NCI-H146 treated with DMSO at 0.1 percent for 48 hours (cell line): ENCODE data around the gene NR3C1.
A peak's percentile ranks its signal among the peaks of the same experiment; 100 is the strongest.

Experiments used
- DNase-seq: peaks from one replicate; lab custom pipeline; 2025; ENCODE audit not compliant: unreplicated experiment; lab: John Stamatoyannopoulos, UW

NR3C1 gene

GRCh38 chr5:143271431-143271830 lies 132.1 kb downstream of the NR3C1 start:
- DNase-seq = no peak

- DNase-seq = no peak
These were observed 135.1 kb downstream of the NR3C1 start for GRCh38 chr5:143268388-143268787.

- DNase-seq = no peak
These were observed 136.3 kb downstream of the NR3C1 start for GRCh38 chr5:143267186-143267585.

GRCh38 chr5:143265995-143266394 lies 137.5 kb downstream of the NR3C1 start:
- DNase-seq = no peak

- no peak for DNase-seq
These were observed 140.1 kb downstream of the NR3C1 start for GRCh38 chr5:143263272-143263810.

- no peak for DNase-seq
These were observed 140.9 kb downstream of the NR3C1 start for GRCh38 chr5:143262393-143263174.

DNA sequence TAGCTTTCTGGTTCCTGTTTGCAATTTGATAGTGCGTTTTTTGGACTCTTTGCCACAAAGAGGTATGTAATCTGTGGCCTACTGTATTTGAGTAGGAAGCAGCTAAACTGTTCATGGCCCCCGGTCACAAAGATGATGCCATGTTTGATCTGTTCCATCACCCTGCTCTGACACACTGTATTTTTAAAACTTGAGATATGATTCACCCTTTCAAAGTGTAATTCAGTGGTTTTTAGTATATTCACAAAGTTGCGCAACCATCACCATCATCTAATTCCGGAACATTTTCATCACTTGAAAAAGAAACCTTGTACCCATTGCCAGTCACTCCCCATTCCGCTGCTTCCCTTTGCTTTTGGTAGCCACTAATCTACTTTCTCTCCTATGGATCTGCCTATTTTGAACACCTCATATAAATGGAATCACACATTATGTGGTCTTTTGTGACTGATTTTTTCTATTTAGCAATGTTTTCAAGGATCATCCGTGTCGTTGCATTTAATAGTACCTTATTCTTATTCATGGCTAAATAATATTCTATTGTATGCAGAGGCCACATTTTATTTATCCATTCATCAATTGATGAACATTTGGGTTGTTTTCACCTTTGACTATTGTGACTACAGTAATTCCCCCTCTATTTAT lies 141.6 kb downstream of the NR3C1 start:
- DNase-seq = no peak

- no peak for DNase-seq
These were observed 144.3 kb downstream of the NR3C1 start for GRCh38 chr5:143259254-143259605.

DNA sequence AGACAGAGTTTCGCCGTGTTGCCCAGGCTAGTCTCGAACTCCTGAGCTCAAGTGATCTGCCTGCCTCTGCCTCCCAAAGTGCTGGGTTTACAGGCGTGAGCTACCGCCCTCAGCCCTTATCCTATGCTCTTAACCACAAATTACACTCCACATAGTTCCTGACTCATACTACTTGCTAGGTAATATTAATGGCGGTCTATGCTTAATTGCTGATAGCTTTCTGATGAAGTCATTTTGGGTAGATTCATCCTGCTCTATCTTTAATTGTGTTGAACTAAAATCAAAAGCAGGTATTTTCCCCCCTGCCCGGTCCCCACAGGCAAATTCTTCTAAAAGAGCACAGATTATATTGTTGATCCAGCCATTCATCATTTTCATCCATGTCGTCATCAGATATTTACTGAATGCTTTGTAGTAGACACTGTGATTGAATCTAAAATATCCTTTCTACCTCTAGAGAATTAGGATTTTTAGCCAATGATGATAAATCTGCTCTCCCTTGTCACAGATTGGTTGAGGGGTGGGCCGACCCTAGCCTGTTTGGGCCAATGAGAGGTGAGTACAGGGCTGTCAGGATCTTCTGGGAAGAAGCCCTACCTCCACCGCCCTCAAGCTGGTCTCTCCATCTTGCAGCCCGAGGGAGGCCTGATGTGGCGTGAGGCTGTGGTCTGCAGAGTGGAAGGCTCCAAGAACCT lies 144.8 kb downstream of the NR3C1 start:
- no peak for DNase-seq

GRCh38 chr5:143254819-143255218 lies 148.7 kb downstream of the NR3C1 start:
- DNase-seq = no peak

- DNase-seq = no peak
These were observed 151.5 kb downstream of the NR3C1 start for GRCh38 chr5:143251946-143252345.

DNA sequence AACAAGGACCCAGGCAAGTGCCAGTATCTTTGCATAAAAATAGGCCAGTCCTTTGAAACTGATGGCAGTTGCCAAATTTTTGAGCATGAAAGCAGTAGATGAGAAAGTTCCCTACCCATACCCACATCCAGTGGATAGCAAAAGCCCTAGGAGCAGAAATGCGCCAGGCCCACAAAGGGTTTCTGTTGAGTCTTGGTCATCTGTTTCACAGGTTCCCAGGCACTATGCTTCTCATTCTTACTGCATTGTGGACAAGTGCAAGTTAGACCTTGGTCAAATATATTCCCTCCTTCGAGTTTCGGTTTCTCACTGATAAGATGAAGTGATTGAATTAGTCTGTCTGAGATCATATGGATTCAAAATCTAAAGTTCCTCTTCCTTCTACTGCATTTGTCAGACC lies 152.3 kb downstream of the NR3C1 start:
- no peak for DNase-seq

DNA sequence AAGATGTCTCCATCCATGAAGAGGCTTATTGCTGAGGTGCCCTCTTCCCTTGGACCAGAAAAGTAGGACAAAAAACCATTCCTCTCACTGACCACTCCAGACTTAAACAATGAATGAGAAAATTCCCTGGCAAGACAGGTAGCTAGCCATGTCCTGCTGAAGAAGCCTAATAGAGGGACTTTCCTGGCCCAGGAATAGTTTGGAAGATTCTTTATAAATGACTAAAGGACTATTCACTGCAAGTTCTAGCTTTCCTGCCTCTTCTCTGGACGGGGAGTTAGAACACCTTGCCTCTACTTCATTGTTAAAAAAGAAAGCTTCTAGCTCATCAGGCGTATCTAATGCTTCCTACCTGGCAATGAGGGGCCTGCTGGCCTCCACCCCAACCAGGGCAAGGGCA lies 153.6 kb downstream of the NR3C1 start:
- no peak for DNase-seq

- DNase-seq = no peak
These were observed 154.5 kb downstream of the NR3C1 start for GRCh38 chr5:143248822-143249579.

- no peak for DNase-seq
These were observed 155.1 kb downstream of the NR3C1 start for GRCh38 chr5:143248391-143248790.

DNA sequence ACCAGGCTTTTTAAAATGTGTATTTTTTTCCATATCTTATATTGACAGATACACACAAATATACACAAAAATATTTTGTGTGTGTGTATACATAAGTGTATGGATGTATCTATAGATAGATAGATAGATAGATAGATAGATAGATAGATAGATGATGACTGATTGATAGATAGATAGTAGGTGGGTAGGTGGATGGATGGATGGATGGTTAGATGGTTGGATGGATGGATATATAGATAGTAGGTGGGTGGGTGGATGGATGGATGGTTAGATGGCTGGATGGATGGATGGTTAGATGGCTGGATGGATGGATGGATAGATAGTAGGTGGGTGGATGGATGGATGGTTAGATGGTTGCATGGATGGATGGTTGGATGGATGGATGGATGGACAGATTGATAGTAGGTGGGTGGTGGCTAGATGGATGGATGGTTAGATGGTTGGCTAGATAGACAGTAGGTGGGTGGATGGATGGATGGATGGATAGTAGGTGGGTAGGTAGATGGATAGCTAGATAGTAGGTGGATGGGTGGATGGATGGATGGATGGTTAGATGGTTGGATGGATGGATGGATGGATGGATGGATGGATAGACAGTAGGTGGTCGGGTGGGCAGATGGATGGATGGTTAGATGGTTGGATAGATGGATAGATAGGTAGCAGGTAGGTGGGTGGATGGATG lies 156.2 kb downstream of the NR3C1 start:
- DNase-seq = no peak

GRCh38 chr5:143245929-143246561 lies 157.4 kb downstream of the NR3C1 start:
- DNase-seq = peak; percentile 91

DNA sequence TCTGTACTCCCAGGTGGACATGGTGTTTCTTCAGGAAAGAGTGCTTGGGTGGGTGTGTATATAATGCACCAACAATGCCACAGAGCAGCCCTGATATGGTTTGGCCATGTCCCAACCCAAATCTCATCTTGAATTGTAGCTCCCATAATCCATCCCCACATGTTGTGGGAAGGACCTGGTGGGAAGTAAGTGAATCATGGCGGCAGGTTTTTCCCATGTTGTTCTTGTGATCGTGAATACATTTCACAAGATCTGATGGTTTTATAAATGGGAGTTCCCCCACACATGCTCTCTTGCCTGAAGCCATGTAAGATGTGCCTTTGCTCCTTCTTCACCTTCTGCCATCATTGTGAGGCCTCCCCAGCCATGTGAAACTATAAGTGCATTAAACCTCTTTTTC lies 158.5 kb downstream of the NR3C1 start:
- DNase-seq = no peak

DNA sequence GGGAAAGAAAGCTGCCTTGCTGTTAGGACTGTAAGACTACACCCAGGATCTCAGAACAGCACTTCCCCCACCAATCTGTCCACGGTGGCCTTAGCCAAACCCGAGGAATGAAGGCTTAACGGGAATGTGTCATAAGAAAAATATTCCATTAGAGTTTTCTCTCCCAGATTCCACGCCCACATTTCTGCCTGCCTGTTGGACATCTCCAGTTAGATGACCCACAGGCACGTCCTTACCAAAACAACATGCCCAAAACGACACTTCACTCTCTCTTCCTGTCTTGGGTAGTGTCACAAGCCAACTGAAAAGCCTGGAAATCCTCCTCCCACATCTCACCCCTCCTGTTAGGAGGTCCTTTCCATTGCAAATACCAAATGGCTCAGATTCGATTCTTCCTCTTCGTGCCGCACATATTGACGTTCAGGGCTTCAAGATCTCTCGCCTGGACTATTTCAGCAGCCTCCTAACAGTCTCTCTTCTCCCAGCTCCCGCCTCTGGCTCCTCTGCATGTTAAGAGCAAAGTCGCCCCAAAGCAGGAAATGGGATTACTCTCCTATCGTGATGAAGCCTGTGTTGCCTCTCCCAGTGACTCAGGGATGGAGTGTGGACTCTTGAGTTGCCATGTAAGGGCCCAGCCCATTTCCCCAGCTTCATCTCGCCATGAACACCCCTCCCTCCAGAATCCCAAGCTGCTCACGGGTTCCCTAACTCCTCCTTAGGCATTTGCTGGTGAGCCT lies 159.3 kb downstream of the NR3C1 start:
- DNase-seq = no peak
